ENCODE measurements around the gene TRMT1.

Gene TRMT1

GRCh38 chr19:13102416-13102665 is 14.2 kb downstream of the TRMT1 start:
- no peak for DNase-seq (ENCODE audit: low read depth in 2 of 2)

GRCh38 chr19:13101590-13102415 is 14.7 kb downstream of the TRMT1 start:
- no peak for DNase-seq (ENCODE audit: low read depth in 2 of 2)

- no peak for DNase-seq (ENCODE audit: low read depth in 2 of 2)
Measured at GRCh38 chr19:13100841-13101589, 15.5 kb downstream of the TRMT1 start.

- peak in 1 of 2 donors; percentile 56 for DNase-seq (ENCODE audit: low read depth in 2 of 2)
Measured at GRCh38 chr19:13100031-13100588, 16.4 kb downstream of the TRMT1 start.

GRCh38 chr19:13099073-13099999 is 17.2 kb downstream of the TRMT1 start:
- DNase-seq (ENCODE audit: low read depth in 2 of 2): peak in 1 of 2 donors; percentile 75

GRCh38 chr19:13098277-13099072 is 18.1 kb downstream of the TRMT1 start:
- DNase-seq (ENCODE audit: low read depth in 2 of 2): no peak

- no peak for DNase-seq (ENCODE audit: low read depth in 2 of 2)
Measured at GRCh38 chr19:13097463-13098258, 18.9 kb downstream of the TRMT1 start.

GRCh38 chr19:13097033-13097462 is 19.5 kb downstream of the TRMT1 start:
- no peak for DNase-seq (ENCODE audit: low read depth in 2 of 2)

GRCh38 chr19:13095934-13096927 is 20.3 kb downstream of the TRMT1 start:
- DNase-seq (ENCODE audit: low read depth in 2 of 2): no peak

GRCh38 chr19:13095393-13095784 is 21.2 kb downstream of the TRMT1 start:
- no peak for DNase-seq (ENCODE audit: low read depth in 2 of 2)

GRCh38 chr19:13094771-13095392 is 21.7 kb downstream of the TRMT1 start:
- no peak for DNase-seq (ENCODE audit: low read depth in 2 of 2)

GRCh38 chr19:13094106-13094504 is 22.4 kb downstream of the TRMT1 start:
- no peak for DNase-seq (ENCODE audit: low read depth in 2 of 2)

- peak; percentile 58 to 68 for DNase-seq (ENCODE audit: low read depth in 2 of 2)
Measured at GRCh38 chr19:13093407-13094105, 23.0 kb downstream of the TRMT1 start.

GRCh38 chr19:13092606-13093235 is 23.8 kb downstream of the TRMT1 start:
- DNase-seq (ENCODE audit: low read depth in 2 of 2): no peak

GRCh38 chr19:13092158-13092543 is 24.4 kb downstream of the TRMT1 start:
- DNase-seq (ENCODE audit: low read depth in 2 of 2): no peak

GRCh38 chr19:13091400-13092157 is 25.0 kb downstream of the TRMT1 start:
- DNase-seq (ENCODE audit: low read depth in 2 of 2): no peak
